Breast epithelium (tissue), 3 donors: ENCODE measurements around the gene ABHD8.

Experiments used
- POLR2AphosphoS5 ChIP-seq, 3 donors: sonication (generic); formaldehyde crosslinking; IDR thresholded peaks; one replicate each; pipeline ENCODE4 v1.6.1; 2017; ENCODE audit warnings: antibody characterized with exemption in 3 of 3
- TF ChIP-seq, protein P1 (sequence below), 3 donors: fragments of 450-650 bp; IDR thresholded peaks; one replicate each; pipeline ENCODE4 v1.5.1; 2016 to 2017; ENCODE audit warnings: antibody characterized with exemption in 3 of 3, mild to moderate bottlenecking in 3 of 3, moderate library complexity in 3 of 3

GRCh38 chr19:17286752-17287151, 16.5 kb downstream of the ABHD8 start:
- TF ChIP-seq, protein P1, sequence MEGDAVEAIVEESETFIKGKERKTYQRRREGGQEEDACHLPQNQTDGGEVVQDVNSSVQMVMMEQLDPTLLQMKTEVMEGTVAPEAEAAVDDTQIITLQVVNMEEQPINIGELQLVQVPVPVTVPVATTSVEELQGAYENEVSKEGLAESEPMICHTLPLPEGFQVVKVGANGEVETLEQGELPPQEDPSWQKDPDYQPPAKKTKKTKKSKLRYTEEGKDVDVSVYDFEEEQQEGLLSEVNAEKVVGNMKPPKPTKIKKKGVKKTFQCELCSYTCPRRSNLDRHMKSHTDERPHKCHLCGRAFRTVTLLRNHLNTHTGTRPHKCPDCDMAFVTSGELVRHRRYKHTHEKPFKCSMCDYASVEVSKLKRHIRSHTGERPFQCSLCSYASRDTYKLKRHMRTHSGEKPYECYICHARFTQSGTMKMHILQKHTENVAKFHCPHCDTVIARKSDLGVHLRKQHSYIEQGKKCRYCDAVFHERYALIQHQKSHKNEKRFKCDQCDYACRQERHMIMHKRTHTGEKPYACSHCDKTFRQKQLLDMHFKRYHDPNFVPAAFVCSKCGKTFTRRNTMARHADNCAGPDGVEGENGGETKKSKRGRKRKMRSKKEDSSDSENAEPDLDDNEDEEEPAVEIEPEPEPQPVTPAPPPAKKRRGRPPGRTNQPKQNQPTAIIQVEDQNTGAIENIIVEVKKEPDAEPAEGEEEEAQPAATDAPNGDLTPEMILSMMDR (IDR thresholded peaks at IDR 0.05), result no peak
- TF ChIP-seq POLR2AphosphoS5 (IDR thresholded peaks at IDR 0.05), result no peak
